8988T (cell line): Measurements from ENCODE around the gene OR2H1.
A peak's percentile ranks its signal among the peaks of the same experiment; 100 is the strongest.

Source experiments
- DNase-seq: peaks from one replicate; pipeline ENCODE4 v3.0.0; 2011

Gene OR2H1

GRCh38 chr6:29486577-29486976 lies 29.6 kb downstream of the OR2H1 start:
- DNase-seq, result no peak

DNA sequence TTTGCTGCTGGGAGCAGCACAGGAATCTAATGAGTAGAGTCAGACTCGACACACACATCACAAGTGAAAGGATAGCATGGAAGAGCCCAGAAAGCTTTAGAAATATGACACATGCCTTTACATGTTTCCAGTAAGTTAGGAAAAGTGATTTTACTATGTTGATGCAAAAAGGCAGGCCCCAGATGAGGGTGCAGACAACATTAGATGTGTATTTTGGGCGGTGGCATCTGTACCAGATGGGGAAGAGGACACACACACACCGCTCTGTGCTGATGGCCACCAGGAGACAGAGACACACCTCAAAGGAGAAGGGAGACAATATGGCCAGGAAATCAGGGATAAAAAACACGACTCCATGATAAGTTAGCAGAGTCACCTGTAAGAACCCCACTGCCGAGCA lies 30.2 kb downstream of the OR2H1 start:
- no peak for DNase-seq

- no peak for DNase-seq
Measured at GRCh38 chr6:29487660-29488059, 30.7 kb downstream of the OR2H1 start, which contains the start of gene MAS1L. MAS1L (minus strand) TSS chr6:29487956; CDS start chr6:29487902, 54 bp downstream.

GRCh38 chr6:29488874-29489273 lies 31.9 kb downstream of the OR2H1 start:
- no peak for DNase-seq

- DNase-seq, result no peak
Measured at GRCh38 chr6:29489286-29489685, 32.3 kb downstream of the OR2H1 start.

- DNase-seq, result no peak
Measured at GRCh38 chr6:29490055-29490454, 33.1 kb downstream of the OR2H1 start.

DNA sequence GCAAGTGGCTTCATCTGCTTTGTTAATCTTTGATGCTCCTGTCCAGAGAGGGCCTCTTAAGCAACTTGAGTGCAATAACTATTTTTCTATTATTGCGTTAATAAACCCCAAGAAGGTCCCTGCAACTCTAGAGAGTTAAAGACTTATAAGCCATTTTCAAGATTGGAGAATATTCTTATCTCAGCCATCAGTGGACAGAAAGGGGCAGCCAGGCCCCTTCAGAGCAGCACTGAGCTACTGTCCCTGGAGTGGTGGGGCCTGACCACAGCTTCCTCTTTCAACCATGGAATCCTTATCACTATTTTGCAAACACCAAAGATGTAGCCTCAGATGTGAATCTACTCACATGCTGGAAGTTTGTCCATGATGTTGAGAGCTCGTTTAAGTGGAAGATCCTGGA lies 33.6 kb downstream of the OR2H1 start:
- DNase-seq, result no peak

- DNase-seq, result no peak
Measured at GRCh38 chr6:29491574-29491973, 34.6 kb downstream of the OR2H1 start.

GRCh38 chr6:29493261-29493660 lies 36.3 kb downstream of the OR2H1 start:
- DNase-seq, result no peak

DNA sequence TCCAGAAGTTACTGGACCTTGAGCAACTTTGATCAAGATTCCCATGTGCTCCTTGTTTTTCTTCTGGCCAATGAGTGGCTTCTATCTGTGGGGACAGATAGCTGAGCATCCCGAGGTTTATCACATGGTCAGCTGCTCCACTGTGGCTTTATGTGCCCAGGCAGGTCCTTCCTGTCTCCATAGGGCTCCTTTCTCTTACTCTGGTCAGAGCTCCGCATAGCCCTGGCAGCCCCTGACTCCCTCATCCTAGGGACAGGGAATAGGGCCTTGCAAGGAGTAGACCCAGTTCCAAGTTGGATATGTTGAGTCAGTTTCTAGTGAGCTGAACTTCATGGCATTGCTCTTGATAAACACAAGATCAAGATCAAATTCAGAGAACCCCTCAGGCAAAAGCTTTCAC lies 37.2 kb downstream of the OR2H1 start:
- no peak for DNase-seq

- DNase-seq, result no peak
Measured at GRCh38 chr6:29495571-29495970, 38.6 kb downstream of the OR2H1 start.

GRCh38 chr6:29496961-29497360 lies 40.0 kb downstream of the OR2H1 start:
- no peak for DNase-seq

DNA sequence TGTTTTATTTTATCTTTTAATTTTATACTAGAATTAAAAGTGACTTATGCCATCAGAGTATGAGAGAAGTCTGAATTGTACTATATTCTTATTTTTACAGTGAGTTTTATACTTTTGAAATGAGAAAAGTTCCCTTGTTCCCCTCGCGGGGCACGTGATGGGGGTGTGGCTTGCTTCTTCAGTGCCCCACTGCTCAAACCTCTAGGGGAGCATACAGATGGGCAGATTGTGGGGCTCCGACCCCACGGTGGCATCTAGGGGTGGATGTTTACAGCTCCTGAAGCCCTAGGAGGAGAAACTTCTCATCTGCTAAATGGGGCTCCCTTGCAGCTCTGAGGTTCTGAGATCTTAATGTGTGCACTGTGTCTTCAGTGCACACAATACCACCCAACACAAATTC lies 42.7 kb downstream of the OR2H1 start:
- no peak for DNase-seq

GRCh38 chr6:29500594-29500993 lies 43.6 kb downstream of the OR2H1 start:
- no peak for DNase-seq

GRCh38 chr6:29501106-29501505 lies 44.2 kb downstream of the OR2H1 start:
- DNase-seq, result no peak

GRCh38 chr6:29502181-29502580 lies 45.2 kb downstream of the OR2H1 start:
- no peak for DNase-seq

- DNase-seq, result no peak
Measured at GRCh38 chr6:29502597-29502996, 45.6 kb downstream of the OR2H1 start.

DNA sequence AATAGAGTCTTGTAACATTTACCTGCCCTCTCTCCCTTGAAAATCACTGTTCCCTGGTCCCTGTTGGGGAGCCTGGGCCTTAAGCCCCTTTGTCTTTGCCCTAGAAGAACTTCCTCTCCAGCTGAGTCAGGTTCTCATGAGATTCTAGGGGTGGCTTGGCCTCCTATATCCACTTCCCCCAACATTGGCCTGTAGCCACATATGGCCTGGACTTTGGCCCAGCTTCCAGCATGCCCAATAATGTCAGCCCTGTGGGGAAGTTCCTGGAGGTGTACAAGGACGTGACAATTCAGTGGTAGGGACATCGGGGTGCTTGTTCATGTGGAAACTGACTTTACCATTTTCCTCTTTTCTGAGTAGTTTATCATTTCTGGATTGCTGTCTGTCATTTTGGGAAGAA lies 48.0 kb downstream of the OR2H1 start:
- DNase-seq, result no peak

DNA sequence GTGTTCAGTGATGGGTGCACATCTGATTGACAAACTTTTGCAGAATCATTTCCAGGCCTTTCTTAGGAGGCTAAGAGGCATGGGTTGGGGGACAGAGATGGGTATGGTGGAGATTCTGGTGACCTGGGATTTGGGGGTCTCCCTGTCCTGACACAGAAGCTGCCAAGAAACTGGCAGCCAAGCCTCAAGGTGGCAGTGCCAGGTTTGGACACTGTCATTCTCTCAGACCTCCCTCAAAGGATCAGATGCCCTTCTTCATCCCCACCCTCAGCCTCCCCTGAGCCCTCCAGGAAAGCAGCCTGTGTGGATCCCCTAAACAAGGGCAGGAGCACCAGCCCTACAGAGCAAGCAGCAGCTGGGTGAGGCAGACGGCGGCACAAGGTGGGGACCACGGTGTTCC lies 48.9 kb downstream of the OR2H1 start:
- no peak for DNase-seq

DNA sequence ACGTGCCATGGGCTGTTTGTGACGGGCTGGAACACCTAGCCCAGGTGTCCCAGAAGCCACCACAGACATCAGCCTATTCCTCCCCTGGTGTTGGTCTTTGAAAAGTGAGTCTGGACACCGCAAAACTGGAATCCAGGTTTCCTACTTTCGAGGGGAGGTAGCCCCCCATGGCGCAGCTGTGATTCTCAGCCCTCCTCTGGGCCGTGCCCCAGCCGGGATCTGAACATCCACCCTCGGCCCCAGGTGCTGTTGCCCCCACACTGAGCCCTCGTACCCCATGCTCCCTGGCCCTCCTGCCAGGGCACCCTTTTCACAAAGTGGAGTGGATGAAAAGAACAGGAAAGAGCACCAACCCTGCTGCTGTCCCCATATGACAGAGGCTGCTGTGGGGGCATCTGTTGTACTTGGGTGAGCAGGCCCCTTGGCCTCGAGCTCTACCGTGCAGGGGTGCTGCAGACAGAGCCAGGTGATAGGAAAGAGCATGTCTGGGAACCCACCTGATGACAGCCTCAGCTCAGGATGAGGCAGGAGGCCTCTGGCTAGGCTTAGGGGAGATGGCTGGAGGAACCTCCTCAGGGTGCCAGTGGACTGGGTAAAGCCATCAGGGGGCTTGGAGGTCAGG lies 49.6 kb downstream of the OR2H1 start:
- no peak for DNase-seq

DNA sequence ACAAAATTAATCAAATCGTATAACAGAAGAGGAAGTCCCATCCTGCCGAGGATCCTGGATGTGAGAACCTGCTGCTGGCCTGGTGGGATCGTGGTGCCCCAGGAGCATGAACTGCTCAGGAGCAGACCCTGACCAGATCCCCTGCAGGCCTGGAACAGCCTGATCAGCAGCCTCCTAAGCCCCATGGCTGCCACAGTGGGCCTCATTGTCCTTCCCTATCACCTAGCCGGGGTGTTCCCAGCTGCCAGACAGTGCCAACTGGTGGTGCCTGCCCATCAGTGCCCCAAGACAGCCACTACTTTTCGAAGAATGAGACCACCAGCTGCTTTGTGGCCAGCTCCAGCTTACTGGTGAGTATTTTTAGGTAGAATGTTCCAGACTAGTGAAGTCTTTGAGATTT lies 50.4 kb downstream of the OR2H1 start:
- DNase-seq, result no peak

- DNase-seq, result no peak
Measured at GRCh38 chr6:29509239-29509638, 52.3 kb downstream of the OR2H1 start.

- no peak for DNase-seq
Measured at GRCh38 chr6:29509711-29510110, 52.8 kb downstream of the OR2H1 start.

- DNase-seq, result peak; percentile 32
Measured at GRCh38 chr6:29510202-29510601, 53.2 kb downstream of the OR2H1 start.

DNA sequence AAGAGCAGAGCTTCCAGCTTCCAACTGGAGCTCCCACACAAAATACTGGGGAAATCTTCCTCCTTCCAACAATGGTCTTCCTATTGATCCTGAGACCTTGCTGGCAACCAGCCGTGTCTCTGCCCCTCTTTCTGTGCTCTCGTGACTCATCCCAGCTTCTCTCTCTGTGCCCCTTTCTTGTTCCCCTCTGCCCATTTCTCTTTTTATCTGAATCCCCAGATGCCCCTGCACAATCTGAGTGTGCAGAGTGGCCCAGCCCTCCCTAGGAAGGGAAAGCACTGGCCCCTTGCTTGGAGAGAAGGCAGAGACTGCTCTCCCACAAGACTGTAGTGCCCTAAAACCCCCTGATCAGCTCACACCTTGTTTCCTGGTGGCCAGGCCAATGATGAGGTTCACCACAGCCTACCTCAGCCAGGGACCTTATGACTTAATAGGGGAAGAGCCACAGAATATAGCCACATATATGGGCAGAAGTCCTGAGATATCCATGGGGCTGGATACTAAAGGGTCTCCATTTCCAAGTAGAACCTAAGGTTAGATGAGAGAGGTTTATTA lies 53.9 kb downstream of the OR2H1 start:
- no peak for DNase-seq
